ENCODE measurements around the gene ITGA11. TPM values are rescaled to one million over a fixed set of nuclear protein-coding genes. Genes with fewer than 3 reads are reported as not detected.

ITGA11 gene
- total RNA-seq, 4 donors from 2014 or later, result 2.5 to 8.4 (median 5.6) TPM

GRCh38 chr15:68271854-68272471, 160.0 kb downstream of the ITGA11 start:
- TF ChIP-seq CTCF (IDR thresholded peaks at IDR 0.05; ENCODE audit: low read depth), result no peak

GRCh38 chr15:68268405-68268804, 163.6 kb downstream of the ITGA11 start:
- TF ChIP-seq CTCF (IDR thresholded peaks at IDR 0.05; ENCODE audit: low read depth), result no peak

- no peak for TF ChIP-seq CTCF (IDR thresholded peaks at IDR 0.05; ENCODE audit: low read depth)
Observed at GRCh38 chr15:68265674-68266073, 166.3 kb downstream of the ITGA11 start.

- TF ChIP-seq CTCF (IDR thresholded peaks at IDR 0.05; ENCODE audit: low read depth), result no peak
Observed at GRCh38 chr15:68265081-68265480, 166.9 kb downstream of the ITGA11 start.

- TF ChIP-seq CTCF (IDR thresholded peaks at IDR 0.05; ENCODE audit: low read depth), result no peak
Observed at GRCh38 chr15:68264282-68264681, 167.7 kb downstream of the ITGA11 start.

- no peak for TF ChIP-seq CTCF (IDR thresholded peaks at IDR 0.05; ENCODE audit: low read depth)
Observed at GRCh38 chr15:68262514-68263356, 169.2 kb downstream of the ITGA11 start.

GRCh38 chr15:68261980-68262379, 170.0 kb downstream of the ITGA11 start:
- TF ChIP-seq CTCF (IDR thresholded peaks at IDR 0.05; ENCODE audit: low read depth), result no peak
